Mammary epithelial cell (primary cell): ENCODE results near the gene MLH1.

Source experiments
- CTCF ChIP-seq, 2 donors: IDR thresholded peaks in 1 of 2; conservative IDR thresholded peaks in 1 of 2; 2 replicates each; pipeline ENCODE4 v1.5.1; 2011 to 2012; ENCODE audit warnings: inconsistent platforms in 2 of 2, low read length in 2 of 2, mild to moderate bottlenecking in 2 of 2, control low read depth in 1 of 2, low read depth in 1 of 2; ENCODE audit not compliant: insufficient read depth in 1 of 2; ENCODE audit errors: extremely low read depth in 1 of 2
- EZH2 ChIP-seq: IDR thresholded peaks from 2 replicates; pipeline ENCODE4 v1.6.1; 2012; ENCODE audit warnings: low read length, inconsistent platforms, borderline replicate concordance

GRCh38 chr3:36959821-36960220, 33.5 kb upstream of the MLH1 start:
- TF ChIP-seq CTCF (conservative IDR thresholded peaks at IDR 0.05 in 1 of 2, IDR thresholded peaks at IDR 0.05 in 1 of 2; ENCODE audit: extremely low read depth in 1 of 2, insufficient read depth in 1 of 2, low read depth in 1 of 2, low read length in 2 of 2) = no peak
- TF ChIP-seq EZH2 = no peak
